IMR-90 (cell line): ENCODE results near the gene PRR19. TPM values are rescaled to one million over a fixed set of nuclear protein-coding genes. Genes with fewer than 3 reads are reported as not detected.

Source experiments
- ATAC-seq: fragments of 200-7000 bp; cut with Tn5 transposase; 2 replicates; pipeline ENCODE4 v1.9.1; 2020; ENCODE audit warnings: low read depth, mild to moderate bottlenecking, moderate library complexity
- BruUV-seq: library from RNA; stranded (reverse); fragments of 400-500 nt; replicated peaks from 2 replicates; lab custom pipeline; 2021; lab: Mats Ljungman, UMichigan
- CTCF ChIA-PET: fragments of 300-600 bp; formaldehyde crosslinking; extraction: SDS; loops from one replicate; lab custom pipeline; 2021; ENCODE audit warnings: antibody characterized with exemption; lab: Yijun Ruan, JAX
- POLR2A ChIA-PET: fragments of 300-600 bp; sonication (Branson Sonifier 250); formaldehyde crosslinking; loops from one replicate; lab custom pipeline; 2022; ENCODE audit warnings: antibody characterized with exemption; ENCODE audit not compliant: unreplicated experiment; lab: Charles Lee
- DNase-seq: peaks from one replicate; pipeline ENCODE4 v3.0.0; 2013
- H2AFZ ChIP-seq: replicated peaks from 2 replicates; pipeline ENCODE3; 2013; ENCODE audit warnings: low read length, mild to moderate bottlenecking; ENCODE audit not compliant: poor library complexity
- H2AK5ac ChIP-seq: 2 replicates; pipeline ENCODE4 v1.6.1; 2013; ENCODE audit warnings: low read depth, low read length, inconsistent platforms
- H2AK9ac ChIP-seq: replicated peaks from 2 replicates; pipeline ENCODE3; 2013; ENCODE audit warnings: mild to moderate bottlenecking, low read depth, low read length, moderate library complexity; ENCODE audit not compliant: poor library complexity
- H2BK120ac ChIP-seq: 2 replicates; pipeline ENCODE4 v1.6.1; 2013; ENCODE audit warnings: low read depth, low read length, inconsistent platforms
- H2BK15ac ChIP-seq: 3 replicates; pipeline ENCODE4 v1.6.1; 2013; ENCODE audit warnings: low read depth, low read length, inconsistent platforms
- H2BK20ac ChIP-seq: 2 replicates; pipeline ENCODE4 v1.6.1; 2013; ENCODE audit warnings: low read depth, mild to moderate bottlenecking, inconsistent platforms, low read length, moderate library complexity
- H2BK5ac ChIP-seq: 2 replicates; pipeline ENCODE4 v1.6.1; 2013; ENCODE audit warnings: mild to moderate bottlenecking, low read depth, low read length, inconsistent platforms; ENCODE audit not compliant: poor library complexity, severe bottlenecking
- H3K14ac ChIP-seq: replicated peaks from 2 replicates; pipeline ENCODE4 v1.6.1; 2013; ENCODE audit warnings: low read depth, low read length, inconsistent platforms
- H3K18ac ChIP-seq: 2 replicates; pipeline ENCODE4 v1.6.1; 2013; ENCODE audit warnings: low read depth, low read length, control low read depth
- H3K23ac ChIP-seq: 2 replicates; pipeline ENCODE4 v1.6.1; 2013; ENCODE audit warnings: low read depth, low read length, inconsistent platforms
- H3K27ac ChIP-seq: 2 replicates; pipeline ENCODE4 v1.5.1; 2013; ENCODE audit warnings: mild to moderate bottlenecking, control low read depth, low read length; ENCODE audit not compliant: insufficient read depth
- H3K27me3 ChIP-seq: 2 replicates; pipeline ENCODE4 v1.6.1; 2013; ENCODE audit warnings: low read length; ENCODE audit not compliant: control insufficient read depth, insufficient read depth
- H3K36me3 ChIP-seq: 2 replicates; pipeline ENCODE4 v1.6.1; 2013; ENCODE audit warnings: low read length, mixed read lengths; ENCODE audit not compliant: control insufficient read depth, insufficient read depth
- H3K4ac ChIP-seq: 2 replicates; pipeline ENCODE4 v1.6.1; 2013; ENCODE audit warnings: low read depth, low read length, inconsistent platforms
- H3K4me1 ChIP-seq: 2 replicates; pipeline ENCODE4 v1.6.1; 2013; ENCODE audit warnings: low read length, mixed read lengths; ENCODE audit not compliant: control insufficient read depth, insufficient read depth
- H3K4me2 ChIP-seq: 2 replicates; pipeline ENCODE4 v1.6.1; 2013; ENCODE audit warnings: low read depth, mild to moderate bottlenecking, control low read depth, low read length, moderate library complexity
- H3K4me3 ChIP-seq: 2 replicates; pipeline ENCODE4 v1.5.1; 2013; ENCODE audit warnings: low read depth, mild to moderate bottlenecking, control low read depth, low read length, moderate library complexity; ENCODE audit not compliant: insufficient read depth
- H3K56ac ChIP-seq: 2 replicates; pipeline ENCODE4 v1.6.1; 2013; ENCODE audit warnings: low read length, inconsistent platforms; ENCODE audit not compliant: insufficient read depth; ENCODE audit errors: extremely low read depth
- H3K79me1 ChIP-seq, 2 experiments: 2 replicates each; pipeline ENCODE4 v1.6.1; 2013; ENCODE audit warnings: low read length in 2 of 2, inconsistent platforms in 1 of 2, low read depth in 1 of 2
- H3K9ac ChIP-seq: 2 replicates; pipeline ENCODE4 v1.6.1; 2013; ENCODE audit warnings: low read depth, low read length, control low read depth
- H3K9me1 ChIP-seq: 2 replicates; pipeline ENCODE4 v1.6.1; 2013; ENCODE audit warnings: low read length, inconsistent platforms; ENCODE audit not compliant: insufficient read depth
- H3K9me3 ChIP-seq: 2 replicates; pipeline ENCODE4 v1.6.1; 2013; ENCODE audit warnings: low read length; ENCODE audit not compliant: control insufficient read depth, insufficient read depth
- H4K20me1 ChIP-seq: 2 replicates; pipeline ENCODE4 v1.6.1; 2013; ENCODE audit warnings: low read length, inconsistent platforms; ENCODE audit not compliant: insufficient read depth
- H4K5ac ChIP-seq: 2 replicates; pipeline ENCODE4 v1.6.1; 2013; ENCODE audit warnings: mild to moderate bottlenecking, low read depth, low read length, control low read depth
- H4K8ac ChIP-seq, 2 experiments: 2 replicates each; pipeline ENCODE4 v1.6.1; 2013; ENCODE audit warnings: low read depth in 2 of 2, low read length in 2 of 2, control low read depth in 1 of 2, inconsistent platforms in 1 of 2
- H4K91ac ChIP-seq: 2 replicates; pipeline ENCODE4 v1.6.1; 2013; ENCODE audit warnings: low read depth, low read length, inconsistent platforms; ENCODE audit not compliant: insufficient read depth
- CEBPB ChIP-seq: IDR thresholded peaks from 2 replicates; pipeline ENCODE4 v1.6.1; 2012; ENCODE audit warnings: low read depth, low read length, improper control_type of control experiment
- CHD1 ChIP-seq: IDR thresholded peaks from 2 replicates; pipeline ENCODE4 v1.6.1; 2012; ENCODE audit warnings: low read depth, low read length, improper control_type of control experiment
- MAFK ChIP-seq: IDR thresholded peaks from 2 replicates; pipeline ENCODE4 v1.6.1; 2012; ENCODE audit warnings: low read depth, low read length, improper control_type of control experiment
- MAZ ChIP-seq: IDR thresholded peaks from 2 replicates; pipeline ENCODE4 v1.6.1; 2012; ENCODE audit warnings: low read depth, mild to moderate bottlenecking, low read length, improper control_type of control experiment, moderate library complexity, borderline replicate concordance
- MXI1 ChIP-seq: IDR thresholded peaks from 2 replicates; pipeline ENCODE4 v1.6.1; 2012; ENCODE audit warnings: low read depth, mild to moderate bottlenecking, low read length, moderate library complexity, borderline replicate concordance
- NFE2L2 ChIP-seq: fragments of 150-350 bp; IDR thresholded peaks from 2 replicates; pipeline ENCODE4 v1.6.1; 2016; ENCODE audit warnings: low read depth, mild to moderate bottlenecking, low read length
- POLR2A ChIP-seq: IDR thresholded peaks from 2 replicates; pipeline ENCODE4 v1.6.1; 2012; ENCODE audit warnings: mild to moderate bottlenecking, low read depth, low read length
- RAD21 ChIP-seq: IDR thresholded peaks from 2 replicates; pipeline ENCODE4 v1.6.1; 2012; ENCODE audit warnings: low read length, improper control_type of control experiment
- SMC3 ChIP-seq: fragments of 150-350 bp; IDR thresholded peaks from 2 replicates; pipeline ENCODE4 v1.6.1; 2016; ENCODE audit warnings: low read depth, mild to moderate bottlenecking, antibody characterized with exemption, low read length, moderate library complexity
- WGBS, 2 experiments: methylation state at CpG; one replicate each; pipeline versions ENCODE4 v1.1.5 to v1.1.7; 2013; ENCODE audit warnings: missing lambda C conversion rate in 2 of 2; ENCODE audit not compliant: insufficient read length in 1 of 2; ENCODE audit errors: extremely low coverage in 2 of 2; 5-methylcytosine and 5-hydroxymethylcytosine counted together
- dilution Hi-C: fragments of 300-500 bp; cut with HindIII; formaldehyde crosslinking; loops from one replicate; pipeline ENCODE4 v1.14.3; 2018; ENCODE audit warnings: low sequenced_read_pairs; ENCODE audit not compliant: unreplicated experiment
- in situ Hi-C: fragments of 300-500 bp; cut with MboI; formaldehyde crosslinking; loops from 3 replicates; pipeline ENCODE4 v1.14.3; 2019; ENCODE audit warnings: low sequenced_read_pairs, inconsistent platforms, mixed read lengths
- intact Hi-C: fragments of 100-400 bp; cut with micrococcal nuclease; formaldehyde crosslinking; loops from 2 replicates; pipeline ENCODE4 v1.10.0; 2022
- polyA plus RNA-seq, 3 experiments: library from polyadenylated mRNA; depleted of rRNA; stranded (reverse); fragments of >200 nt; gene quantifications; 2 replicates each; pipeline ENCODE4 v1.2.3, GENCODE V29; 2012; ENCODE audit warnings: low replicate concordance in 1 of 3
- total RNA-seq: library from RNA; depleted of rRNA; stranded (reverse); fragments of >200 nt; gene quantifications from 2 replicates; pipeline ENCODE4 v1.2.3, GENCODE V29; 2012
- TF ChIP-seq, protein P1 (sequence below): fragments of 150-350 bp; IDR thresholded peaks from 2 replicates; pipeline ENCODE4 v1.6.1; 2016; ENCODE audit warnings: low read depth, mild to moderate bottlenecking, low read length, moderate library complexity, borderline replicate concordance

PRR19 gene
- total and polyA plus RNA-seq, 2 of the 4 experiments (the other 2 are of a cell fraction) = 0.36 to 1.6 TPM

DNA sequence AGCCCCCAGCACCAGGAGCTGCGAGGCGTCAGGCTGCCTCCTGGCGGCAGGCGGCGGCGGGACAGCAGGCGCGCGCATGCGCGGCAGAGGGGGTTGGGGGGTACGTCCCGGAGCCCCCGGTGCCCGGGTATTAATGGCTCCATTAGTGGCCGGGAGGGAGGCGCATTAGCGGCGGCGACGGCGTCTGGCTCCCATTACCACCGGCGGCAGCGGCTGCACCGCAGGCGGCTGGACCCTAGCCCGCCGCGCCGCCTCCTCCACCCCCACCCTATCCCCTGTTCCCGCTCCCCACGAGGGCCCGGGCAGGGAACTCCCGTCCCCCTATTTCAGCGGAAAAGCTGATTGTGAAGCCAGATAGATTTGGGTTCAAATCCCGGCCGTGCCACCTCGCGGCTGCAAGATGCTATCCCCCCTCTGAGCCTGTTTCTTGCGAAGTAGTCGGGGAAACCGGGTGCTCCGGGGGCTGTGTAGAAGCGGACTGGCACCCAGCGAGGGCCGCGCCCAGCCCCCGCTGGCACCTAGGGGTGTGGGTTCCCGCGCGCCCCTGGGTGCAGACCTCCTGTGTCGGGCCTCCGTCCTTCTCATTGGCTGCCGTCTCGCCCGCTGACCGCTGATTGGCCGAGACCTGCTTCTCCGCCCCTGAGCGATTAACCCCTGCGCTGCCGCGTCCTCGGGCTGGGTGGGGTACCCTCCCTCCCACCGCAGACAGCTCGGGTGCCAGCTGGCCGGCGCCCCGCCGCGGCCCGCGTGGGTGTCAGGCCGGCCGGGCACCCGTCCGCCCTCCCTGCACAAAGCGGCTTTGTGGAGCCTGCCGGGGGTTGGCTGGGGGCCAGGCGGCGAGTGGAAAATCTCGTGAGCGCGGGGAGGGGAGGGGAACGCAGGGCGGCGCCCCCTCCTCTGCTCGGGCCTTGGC is 21.8 kb upstream of the PRR19 start (continued):
- TF ChIP-seq NFE2L2 (no peak), MXI1 (no peak), CEBPB (no peak)

DNA sequence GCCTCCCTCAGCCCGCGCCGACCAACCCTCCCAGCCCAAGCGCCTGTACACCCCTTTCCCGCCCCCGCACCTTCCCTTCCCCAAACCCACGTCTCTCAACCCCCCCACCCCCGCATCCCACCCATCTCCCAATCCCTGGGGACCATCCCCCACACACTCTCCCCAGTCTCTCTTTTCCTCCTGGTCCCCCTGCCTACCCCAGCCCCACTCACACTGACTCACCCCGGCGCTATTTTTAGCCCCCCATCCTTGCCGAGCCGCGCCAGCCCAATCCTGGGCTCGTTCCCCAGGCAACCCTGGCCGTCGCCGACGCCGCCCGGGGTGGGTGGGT is 21.2 kb upstream of the PRR19 start:
- CTCF ChIA-PET = interaction anchor here (3.6 kb wide), 1 partner anchor 36 kb away, joined by 29 read pairs; no protein-coding TSS in a partner anchor
- Histone ChIP-seq H3K23ac (no peak overlapping the region), H3K79me1 (peaks cover 39 to 76% of the 10 kb centered on the region in 2 experiments), H2BK120ac (no peak overlapping the region; the same call in 1 of the 2 replicates), H3K14ac (no peak overlapping the region; the same call in 1 of the 2 replicates), H2AFZ (peak overlapping the region; percentile 90), H2AK5ac (peak overlapping the region; percentile 43), H3K36me3 (peaks cover 5% of the 10 kb centered on the region; the same call in 1 of the 2 replicates), H2BK20ac (no peak overlapping the region), H2BK5ac (peak overlapping the region; percentile 81), H3K4me3 (peak overlapping the region; percentile 65), H3K9me1 (peaks cover 17% of the 10 kb centered on the region), H3K4ac (peak overlapping the region; percentile 64), H4K91ac (peak overlapping the region; percentile 59), H4K20me1 (peaks cover 44% of the 10 kb centered on the region), H3K4me1 (peaks cover 53% of the 10 kb centered on the region), H2BK15ac (no peak overlapping the region), H3K18ac (no peak overlapping the region), H4K8ac (peak overlapping the region in 1 of 2 experiments; percentile 52; a peak in 2 of 4 replicates), H3K9ac (peak overlapping the region; percentile 21; the same call in 1 of the 2 replicates), H4K5ac (no peak overlapping the region; the same call in 1 of the 2 replicates), H2AK9ac (peak overlapping the region; percentile 99), H3K27ac (peak overlapping the region; percentile 93), H3K27me3 (no peaks in the 10 kb centered on the region), H3K9me3 (no peaks in the 10 kb centered on the region), H3K4me2 (peak overlapping the region; percentile 56), H3K56ac (0 out of 2 replicates have a peak overlapping the region, but pooled peaks have one; percentile 23)
- peak; percentile 17 for DNase-seq
- in situ Hi-C loops = no loop called here
- no peak for TF ChIP-seq CHD1
- TF ChIP-seq SMC3 = no peak
- TF ChIP-seq POLR2A = 0 out of 2 replicates have a peak, but pooled peaks have one; percentile 24
- TF ChIP-seq MAFK = no peak
- no peak for TF ChIP-seq RAD21
- TF ChIP-seq MAZ = 0 out of 2 replicates have a peak, but pooled peaks have one; percentile 42
- TF ChIP-seq, protein P1, sequence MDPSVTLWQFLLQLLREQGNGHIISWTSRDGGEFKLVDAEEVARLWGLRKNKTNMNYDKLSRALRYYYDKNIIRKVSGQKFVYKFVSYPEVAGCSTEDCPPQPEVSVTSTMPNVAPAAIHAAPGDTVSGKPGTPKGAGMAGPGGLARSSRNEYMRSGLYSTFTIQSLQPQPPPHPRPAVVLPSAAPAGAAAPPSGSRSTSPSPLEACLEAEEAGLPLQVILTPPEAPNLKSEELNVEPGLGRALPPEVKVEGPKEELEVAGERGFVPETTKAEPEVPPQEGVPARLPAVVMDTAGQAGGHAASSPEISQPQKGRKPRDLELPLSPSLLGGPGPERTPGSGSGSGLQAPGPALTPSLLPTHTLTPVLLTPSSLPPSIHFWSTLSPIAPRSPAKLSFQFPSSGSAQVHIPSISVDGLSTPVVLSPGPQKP = no peak
- no peak for TF ChIP-seq NFE2L2
- ATAC-seq = no peak
- no CpG with 5 or more reads among the region's 20 CpGs for WGBS, 2 experiments
- intact Hi-C loops = loop anchor here (2.0 kb wide), 1 partner anchor 26 kb away; the partner anchor contains the start of gene ERF
- dilution Hi-C loops = no loop called here
- no TSS peak for BruUV-seq
- POLR2A ChIA-PET = no interaction called here
